ENCODE results near the gene DISC1.

DISC1 gene

DNA sequence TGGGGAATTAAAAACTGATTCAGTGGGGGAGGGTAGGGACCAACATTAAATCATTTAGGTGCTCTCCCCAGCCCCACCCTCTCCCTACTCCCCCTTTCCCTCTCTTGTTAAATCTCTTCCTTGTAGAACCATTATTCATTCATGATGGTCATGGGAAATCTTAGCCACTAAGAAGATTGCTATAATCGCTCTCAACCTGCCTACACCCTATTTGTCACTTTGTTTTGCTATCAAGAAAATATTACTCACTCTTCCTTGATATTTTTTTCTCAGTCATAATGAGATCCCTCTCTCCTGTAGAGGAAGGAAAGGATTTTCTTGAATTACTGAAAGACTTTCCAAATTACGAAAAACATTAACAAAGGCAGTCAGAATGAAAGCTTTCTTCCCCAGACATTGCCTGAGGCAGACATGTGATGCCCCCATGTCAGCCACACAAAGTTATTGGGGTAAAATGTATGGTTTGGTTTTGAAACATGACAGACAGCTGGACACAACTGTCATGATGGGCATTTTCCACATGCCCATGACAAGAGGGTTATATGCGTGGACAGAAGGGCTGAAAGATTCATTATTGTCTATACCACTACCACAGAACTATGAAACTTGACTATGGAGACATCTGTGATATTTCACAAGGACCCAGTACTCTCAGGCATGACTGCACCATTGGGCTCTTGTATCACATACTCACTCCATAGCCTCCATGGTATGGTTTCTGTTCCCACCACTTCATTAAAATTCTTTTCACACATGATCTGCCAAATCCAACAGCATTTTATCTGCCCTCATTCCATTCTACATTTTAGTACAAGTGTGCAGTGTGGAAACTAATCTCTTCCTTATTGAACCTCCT lies 420.1 kb downstream of the DISC1 start:
- no peaks in the 10 kb centered on the region for H3F3A ChIP-seq (ENCODE audit: insufficient read depth, low read length)
- H3K27ac ChIP-seq (ENCODE audit: low read depth, low read length, poor library complexity, severe bottlenecking) = no peak overlapping the region
- no peak overlapping the region for H2AFZ ChIP-seq (ENCODE audit: low read length)
- no peaks in the 10 kb centered on the region for H3K9me3 ChIP-seq (ENCODE audit: low read length)
- no peak overlapping the region for H3K9ac ChIP-seq (ENCODE audit: low read length)
- no peak overlapping the region for H3K4me3 ChIP-seq (ENCODE audit: low read depth, low read length, poor library complexity, severe bottlenecking)
- no peaks in the 10 kb centered on the region for H3K36me3 ChIP-seq (ENCODE audit: insufficient read depth, low read length)
- no peaks in the 10 kb centered on the region for H3K27me3 ChIP-seq (ENCODE audit: insufficient read depth, low read length)
- no peaks in the 10 kb centered on the region for H3K4me1 ChIP-seq (ENCODE audit: insufficient read depth, low read length, severe bottlenecking)
- H3K79me2 ChIP-seq (ENCODE audit: insufficient read depth, low read length) = no peaks in the 10 kb centered on the region
- no peaks in the 10 kb centered on the region for H4K20me1 ChIP-seq (ENCODE audit: insufficient read depth, low read length)
- no peak overlapping the region for H3K4me2 ChIP-seq (ENCODE audit: low read length)
- no peaks in the 10 kb centered on the region for H3K9me2 ChIP-seq (ENCODE audit: low read depth, low read length)
- TF ChIP-seq EZH2 (IDR thresholded peaks at IDR 0.05; ENCODE audit: borderline replicate concordance, low read length) = no peak
- TF ChIP-seq, protein P1, sequence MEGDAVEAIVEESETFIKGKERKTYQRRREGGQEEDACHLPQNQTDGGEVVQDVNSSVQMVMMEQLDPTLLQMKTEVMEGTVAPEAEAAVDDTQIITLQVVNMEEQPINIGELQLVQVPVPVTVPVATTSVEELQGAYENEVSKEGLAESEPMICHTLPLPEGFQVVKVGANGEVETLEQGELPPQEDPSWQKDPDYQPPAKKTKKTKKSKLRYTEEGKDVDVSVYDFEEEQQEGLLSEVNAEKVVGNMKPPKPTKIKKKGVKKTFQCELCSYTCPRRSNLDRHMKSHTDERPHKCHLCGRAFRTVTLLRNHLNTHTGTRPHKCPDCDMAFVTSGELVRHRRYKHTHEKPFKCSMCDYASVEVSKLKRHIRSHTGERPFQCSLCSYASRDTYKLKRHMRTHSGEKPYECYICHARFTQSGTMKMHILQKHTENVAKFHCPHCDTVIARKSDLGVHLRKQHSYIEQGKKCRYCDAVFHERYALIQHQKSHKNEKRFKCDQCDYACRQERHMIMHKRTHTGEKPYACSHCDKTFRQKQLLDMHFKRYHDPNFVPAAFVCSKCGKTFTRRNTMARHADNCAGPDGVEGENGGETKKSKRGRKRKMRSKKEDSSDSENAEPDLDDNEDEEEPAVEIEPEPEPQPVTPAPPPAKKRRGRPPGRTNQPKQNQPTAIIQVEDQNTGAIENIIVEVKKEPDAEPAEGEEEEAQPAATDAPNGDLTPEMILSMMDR (IDR thresholded peaks at IDR 0.05; ENCODE audit: low read length) = no peak

DNA sequence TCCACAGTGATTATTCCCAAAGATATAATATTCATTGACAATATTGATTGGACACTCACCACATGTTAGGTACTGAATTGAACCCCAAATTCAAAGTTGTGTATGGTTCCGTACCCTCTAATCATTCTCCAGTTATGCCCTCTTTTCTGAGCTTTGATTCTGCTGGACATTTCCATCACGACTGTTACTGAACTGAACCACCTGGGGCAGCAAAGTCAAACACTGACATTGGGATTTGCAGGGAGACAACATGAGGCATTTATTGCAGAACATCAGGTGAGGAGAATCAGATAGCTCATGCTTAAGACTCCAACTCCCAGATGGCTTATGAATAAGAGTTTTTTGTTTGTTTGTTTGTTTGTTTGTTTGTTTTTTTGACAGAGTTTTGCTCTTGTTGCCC lies 420.9 kb downstream of the DISC1 start:
- Histone ChIP-seq H3K9me2 (ENCODE audit: low read depth, low read length) (no peaks in the 10 kb centered on the region), H3K36me3 (ENCODE audit: insufficient read depth, low read length) (no peaks in the 10 kb centered on the region), H3K4me3 (ENCODE audit: low read depth, low read length, poor library complexity, severe bottlenecking) (no peak overlapping the region), H2AFZ (ENCODE audit: low read length) (no peak overlapping the region), H3K4me2 (ENCODE audit: low read length) (no peak overlapping the region), H3K9ac (ENCODE audit: low read length) (no peak overlapping the region), H3K79me2 (ENCODE audit: insufficient read depth, low read length) (no peaks in the 10 kb centered on the region), H4K20me1 (ENCODE audit: insufficient read depth, low read length) (no peaks in the 10 kb centered on the region), H3K4me1 (ENCODE audit: insufficient read depth, low read length, severe bottlenecking) (no peaks in the 10 kb centered on the region), H3K9me3 (ENCODE audit: low read length) (no peaks in the 10 kb centered on the region), H3F3A (ENCODE audit: insufficient read depth, low read length) (no peaks in the 10 kb centered on the region), H3K27me3 (ENCODE audit: insufficient read depth, low read length) (no peaks in the 10 kb centered on the region), H3K27ac (ENCODE audit: low read depth, low read length, poor library complexity, severe bottlenecking) (no peak overlapping the region)
- TF ChIP-seq, protein P1 (IDR thresholded peaks at IDR 0.05; ENCODE audit: low read length) = no peak
- TF ChIP-seq EZH2 (IDR thresholded peaks at IDR 0.05; ENCODE audit: borderline replicate concordance, low read length) = no peak

DNA sequence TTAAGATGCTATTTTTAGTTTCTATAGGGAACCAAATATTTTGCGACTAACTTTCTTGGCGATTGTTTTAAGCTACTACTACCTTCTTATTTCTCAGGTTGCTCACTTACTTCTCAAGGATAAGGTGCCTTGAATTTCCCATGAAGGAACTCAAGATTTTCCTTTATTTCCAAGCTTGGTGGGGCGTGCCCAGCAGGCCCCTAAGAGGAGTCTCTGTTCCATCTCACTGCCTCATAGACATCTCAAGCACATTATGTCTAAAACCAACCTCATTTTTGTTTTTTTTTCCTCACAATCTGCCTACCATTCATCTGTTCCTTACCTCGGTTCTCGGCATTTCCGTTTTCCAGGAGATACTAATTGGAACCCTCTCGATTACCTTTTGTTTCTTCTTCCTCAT lies 421.9 kb downstream of the DISC1 start:
- H3K4me2 ChIP-seq (ENCODE audit: low read length) = no peak overlapping the region
- no peak for TF ChIP-seq EZH2 (IDR thresholded peaks at IDR 0.05; ENCODE audit: borderline replicate concordance, low read length)
- TF ChIP-seq, protein P1 (IDR thresholded peaks at IDR 0.05; ENCODE audit: low read length) = no peak
- H2AFZ ChIP-seq (ENCODE audit: low read length) = no peak overlapping the region
- no peaks in the 10 kb centered on the region for H3K79me2 ChIP-seq (ENCODE audit: insufficient read depth, low read length)
- H3K9me3 ChIP-seq (ENCODE audit: low read length) = no peaks in the 10 kb centered on the region
- H3K9me2 ChIP-seq (ENCODE audit: low read depth, low read length) = no peaks in the 10 kb centered on the region
- H3K4me1 ChIP-seq (ENCODE audit: insufficient read depth, low read length, severe bottlenecking) = no peaks in the 10 kb centered on the region
- no peak overlapping the region for H3K27ac ChIP-seq (ENCODE audit: low read depth, low read length, poor library complexity, severe bottlenecking)
- H3F3A ChIP-seq (ENCODE audit: insufficient read depth, low read length) = no peaks in the 10 kb centered on the region
- no peaks in the 10 kb centered on the region for H4K20me1 ChIP-seq (ENCODE audit: insufficient read depth, low read length)
- H3K9ac ChIP-seq (ENCODE audit: low read length) = no peak overlapping the region
- no peaks in the 10 kb centered on the region for H3K27me3 ChIP-seq (ENCODE audit: insufficient read depth, low read length)
- H3K4me3 ChIP-seq (ENCODE audit: low read depth, low read length, poor library complexity, severe bottlenecking) = no peak overlapping the region
- no peaks in the 10 kb centered on the region for H3K36me3 ChIP-seq (ENCODE audit: insufficient read depth, low read length)

All from OCI-LY1 (cell line).